Measurements from ENCODE around the gene PAK6.

GRCh38 chr15:40239693-40240618 is 1.1 kb downstream of the PAK6 start:
- TF ChIP-seq SMC3 (IDR thresholded peaks at IDR 0.05), result no peak
- TF ChIP-seq CEBPB (IDR thresholded peaks at IDR 0.05), result no peak
- TF ChIP-seq HMGXB4 (CRISPR knock-in tag; IDR thresholded peaks at IDR 0.05; ENCODE audit: borderline replicate concordance), result no peak
- TF ChIP-seq CTCF (IDR thresholded peaks at IDR 0.05), result no peak
- no peak for TF ChIP-seq USF2 (IDR thresholded peaks at IDR 0.05)
